KBM-7 (cell line): ENCODE results near the gene MYO1E.
"Not testable (repeated sequence)": the region's sequence is repeated elsewhere in the genome, so short reads cannot be mapped to it uniquely, and the experiment has no call there.

Experiments used
- DNase-seq: peaks from one replicate; pipeline ENCODE4 v3.0.0-alpha.2; 2015
- in situ Hi-C: fragments of 300-500 bp; cut with MboI; formaldehyde crosslinking; loops from 2 replicates; pipeline ENCODE4 v1.14.3; 2020; ENCODE audit warnings: low sequenced_read_pairs, low pct_unique_long_range_greater_than_20kb, mixed read lengths

MYO1E gene

DNA sequence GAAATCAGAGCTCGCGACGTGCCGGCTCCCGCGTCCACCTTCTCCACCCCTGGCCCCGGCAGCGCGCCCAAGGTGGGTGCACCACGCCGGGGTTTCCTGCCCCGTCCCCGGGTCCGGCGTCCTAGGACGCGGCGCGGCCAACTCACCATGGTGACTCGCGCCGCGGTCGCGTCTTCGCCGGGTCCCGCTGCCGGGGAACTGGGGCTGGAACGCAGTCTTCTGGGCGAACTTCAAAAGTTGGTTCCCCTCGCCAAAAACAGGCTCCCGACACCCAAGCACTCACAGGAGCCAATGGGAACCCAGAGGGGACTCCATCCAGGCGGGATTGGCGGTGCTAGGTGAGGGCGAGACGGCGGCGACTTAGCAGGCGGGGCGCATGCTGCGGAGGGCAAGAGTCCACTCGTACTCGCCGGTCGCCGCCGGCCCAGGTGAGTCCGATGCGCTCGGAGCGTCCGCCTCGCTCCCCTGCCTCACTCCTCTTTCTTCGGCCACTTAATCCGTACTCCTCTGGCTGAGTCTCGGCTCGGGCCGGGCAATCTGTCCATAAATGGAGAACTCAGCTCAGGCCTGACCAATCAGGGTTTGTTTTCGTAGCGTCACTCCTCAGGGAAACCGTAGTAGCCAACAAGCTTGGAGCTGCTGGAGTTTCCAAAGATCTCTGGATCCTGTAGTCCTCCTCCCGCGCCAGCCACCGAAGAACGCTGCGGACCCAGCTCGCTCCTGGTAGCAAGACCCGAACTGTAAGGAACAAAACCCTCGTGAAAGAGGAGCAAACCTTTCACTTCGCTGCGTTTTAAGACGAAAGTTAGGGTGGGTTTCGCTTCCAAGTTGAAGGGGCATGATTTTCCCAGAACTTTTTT lies at the start of gene MYO1E:
MYO1E (minus strand) TSS at position 520 of the 860 bp plus-strand sequence; CDS start at position 149, 371 bp downstream.
- peak; percentile 75 for DNase-seq
- in situ Hi-C loops: no loop called here

DNA sequence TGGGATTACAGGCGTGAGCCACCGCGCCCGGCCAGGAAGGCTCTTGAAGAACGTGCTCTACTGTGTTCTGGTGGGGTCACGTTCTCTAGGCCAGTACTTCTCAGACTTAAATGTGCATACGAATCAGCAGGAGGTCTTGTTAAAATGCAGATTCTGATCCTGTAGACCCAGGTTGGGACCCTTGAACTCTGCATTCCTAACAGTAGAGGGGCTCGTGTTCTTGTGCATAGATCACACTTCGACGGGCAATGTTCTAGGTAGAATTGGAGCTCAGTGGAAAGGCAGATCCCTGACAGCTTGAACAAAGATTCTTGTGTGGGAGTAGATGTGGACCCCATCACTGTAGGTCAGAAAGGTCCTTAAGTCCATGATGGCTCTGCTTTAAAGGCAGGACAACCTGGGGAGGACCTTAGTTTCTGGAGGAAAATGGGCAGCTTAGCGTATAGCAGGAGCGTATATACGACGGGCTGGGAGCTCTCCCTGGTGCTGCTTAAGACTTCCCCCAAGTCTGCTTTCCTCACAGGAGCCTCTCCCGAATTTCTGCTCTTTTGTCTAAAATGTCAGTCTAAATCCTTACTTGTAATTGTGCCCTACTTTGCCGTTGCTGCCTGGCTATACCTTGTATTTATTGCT lies 48.4 kb upstream of the MYO1E start:
- DNase-seq: no peak
- in situ Hi-C loops: no loop called here

DNA sequence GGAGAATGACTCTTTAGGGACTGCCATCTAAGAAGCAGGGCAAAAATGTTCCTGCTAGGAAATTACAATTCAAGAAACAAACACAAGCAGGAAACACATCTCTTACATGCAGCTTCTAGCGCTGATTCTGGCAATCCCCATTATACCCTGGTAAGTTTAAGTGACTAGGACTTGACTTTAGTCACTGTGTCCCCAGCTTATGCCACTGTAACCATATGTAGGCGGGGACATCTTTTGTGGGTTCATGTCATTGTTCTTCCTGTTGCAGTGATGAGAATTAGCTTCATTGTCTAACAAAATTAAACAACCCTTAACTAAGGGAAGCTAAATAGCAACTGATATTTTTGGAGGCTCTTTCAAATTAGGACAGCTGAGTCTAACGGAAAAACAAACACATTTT lies 47.4 kb upstream of the MYO1E start:
- DNase-seq: no peak
- in situ Hi-C loops: no loop called here

DNA sequence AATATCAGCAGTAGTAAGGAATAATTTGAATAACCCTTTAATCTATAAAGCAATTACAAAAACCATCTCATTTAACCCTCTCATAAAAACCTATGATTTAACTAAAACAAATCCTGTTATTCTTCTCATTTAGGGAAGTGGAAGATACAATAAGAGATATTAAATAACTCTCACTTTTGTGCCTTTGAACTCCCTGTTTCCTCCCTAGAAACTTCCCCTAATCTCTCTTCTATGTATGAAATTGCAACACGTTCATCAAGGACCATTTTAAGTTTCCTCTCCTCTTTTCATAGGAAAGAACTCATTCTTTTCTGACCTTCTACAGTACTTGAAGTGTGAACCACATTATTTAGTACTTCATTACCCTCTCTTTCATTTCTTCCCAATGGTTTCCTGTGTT lies 46.5 kb upstream of the MYO1E start:
- no peak for DNase-seq
- in situ Hi-C loops: no loop called here

DNA sequence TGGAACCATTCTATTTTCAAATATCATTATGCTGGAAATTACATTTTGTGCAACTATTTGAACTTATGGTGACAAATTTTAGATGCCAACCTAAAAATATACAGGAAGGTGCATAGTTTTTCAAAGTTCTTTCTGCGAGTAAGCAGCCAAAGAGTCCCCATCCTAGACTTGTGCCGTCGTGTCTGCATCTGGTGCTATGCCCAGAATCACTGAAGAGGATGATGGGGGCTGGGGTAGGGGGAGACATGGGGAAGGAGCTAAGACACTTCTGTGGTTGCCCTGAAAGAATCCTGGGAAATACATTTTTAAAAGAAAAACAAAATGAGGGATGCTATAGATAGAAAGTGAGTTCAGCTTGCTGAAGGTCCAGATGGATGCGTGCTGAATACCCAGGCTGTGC lies 44.1 kb upstream of the MYO1E start:
- DNase-seq: no peak
- in situ Hi-C loops: no loop called here

DNA sequence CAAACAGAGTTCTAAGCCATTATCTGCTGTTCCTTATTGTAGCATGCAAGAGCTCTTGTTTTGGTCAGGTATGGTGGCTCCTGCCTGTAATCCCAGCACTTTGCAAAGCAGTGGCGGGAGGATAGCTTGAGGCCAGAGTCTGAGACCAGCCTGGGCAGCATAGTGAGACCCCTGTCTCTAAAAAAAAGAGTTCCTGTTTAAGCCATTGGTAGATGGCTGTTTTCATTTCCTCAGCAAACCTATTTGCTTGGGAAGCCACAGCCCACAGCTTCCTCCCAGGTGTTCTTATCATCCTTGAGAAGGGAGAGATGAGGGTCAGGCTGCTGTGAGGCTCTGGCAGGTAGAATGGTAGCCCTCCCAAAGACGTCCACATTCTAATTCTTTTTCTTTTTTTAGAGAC lies 40.9 kb upstream of the MYO1E start:
- in situ Hi-C loops: no loop called here
- no peak for DNase-seq

DNA sequence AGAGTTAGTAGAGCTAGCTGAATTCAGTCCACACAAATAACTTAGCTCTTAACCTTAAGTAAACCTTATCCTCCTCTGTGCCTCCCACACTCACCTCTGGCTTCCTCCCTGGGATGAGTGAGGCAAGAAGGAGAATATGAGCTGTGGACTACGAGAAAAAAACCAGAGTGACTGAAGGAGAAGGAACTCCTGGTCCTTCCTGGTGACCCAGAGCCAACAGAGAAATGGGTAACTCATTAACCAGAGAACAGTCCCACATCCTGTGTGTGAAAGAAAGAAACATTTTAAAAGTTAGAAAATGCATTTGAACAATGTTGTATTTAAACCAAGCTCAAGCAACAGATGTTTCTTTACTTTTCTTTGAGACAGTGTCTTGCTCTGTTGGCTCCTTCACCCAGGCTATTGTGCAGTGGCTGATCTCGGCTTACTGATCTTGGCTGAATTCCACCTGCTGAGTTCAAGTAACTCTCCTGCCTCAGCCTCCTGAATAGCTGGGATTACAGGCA lies 37.8 kb upstream of the MYO1E start:
- in situ Hi-C loops: no loop called here
- DNase-seq: no peak

DNA sequence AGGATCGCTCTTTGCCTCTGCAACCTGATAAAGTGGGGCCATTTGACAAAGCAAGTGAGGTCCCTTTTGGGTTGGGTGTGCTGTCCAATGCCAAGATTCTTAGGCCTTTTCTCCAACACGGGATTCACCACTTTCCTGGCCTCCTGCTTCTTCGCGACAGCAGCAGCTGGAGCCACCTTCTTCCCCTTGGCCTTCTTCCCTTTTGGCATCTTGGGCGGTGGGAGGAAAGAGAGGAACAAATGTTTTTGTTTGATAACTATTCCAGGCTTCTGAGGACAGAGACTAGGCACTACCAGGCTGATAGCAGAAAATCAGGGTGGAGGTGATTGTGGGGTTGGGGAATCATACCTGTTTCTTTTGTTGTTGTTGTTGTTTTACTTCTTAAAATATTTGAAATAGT lies 35.3 kb upstream of the MYO1E start:
- in situ Hi-C loops: no loop called here
- DNase-seq: no peak

DNA sequence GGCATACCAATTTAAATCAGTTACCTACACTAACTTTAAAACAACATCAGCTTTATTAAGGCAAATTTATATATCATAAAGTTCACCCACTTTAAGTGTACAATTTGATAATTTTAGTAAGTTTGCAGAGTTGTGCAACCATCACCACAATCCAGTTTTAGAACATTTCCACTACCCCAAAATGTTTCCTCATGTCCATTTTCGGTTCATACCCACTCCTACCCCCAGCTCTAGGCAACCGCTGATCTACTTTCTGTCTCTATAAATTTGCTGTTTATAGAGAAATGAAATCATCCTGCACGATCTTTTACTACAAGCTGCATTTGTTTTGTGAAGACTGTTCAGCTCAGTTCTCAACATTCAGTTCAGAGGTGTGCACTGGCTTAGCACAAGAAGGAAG lies 33.8 kb upstream of the MYO1E start:
- no peak for DNase-seq
- in situ Hi-C loops: no loop called here

DNA sequence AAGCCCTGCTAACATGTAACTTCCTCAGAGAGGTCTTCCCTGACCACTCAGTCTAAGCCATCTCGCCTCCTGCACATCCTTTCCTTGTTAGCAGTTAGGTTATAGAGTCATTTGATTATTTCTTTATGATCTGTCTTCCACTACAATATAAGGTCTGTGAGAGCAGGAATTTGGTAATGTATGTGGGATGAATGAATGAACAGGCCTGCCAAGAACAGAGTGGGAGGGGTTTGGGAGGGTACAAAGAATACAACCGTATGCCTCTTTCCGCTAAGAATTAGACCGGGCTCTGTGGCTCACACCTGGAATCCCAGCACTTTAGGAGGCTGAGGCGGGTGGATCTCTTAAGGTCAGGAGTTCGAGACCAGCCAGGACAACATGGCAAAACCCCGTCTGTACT lies 32.4 kb upstream of the MYO1E start:
- in situ Hi-C loops: no loop called here
- DNase-seq: no peak

DNA sequence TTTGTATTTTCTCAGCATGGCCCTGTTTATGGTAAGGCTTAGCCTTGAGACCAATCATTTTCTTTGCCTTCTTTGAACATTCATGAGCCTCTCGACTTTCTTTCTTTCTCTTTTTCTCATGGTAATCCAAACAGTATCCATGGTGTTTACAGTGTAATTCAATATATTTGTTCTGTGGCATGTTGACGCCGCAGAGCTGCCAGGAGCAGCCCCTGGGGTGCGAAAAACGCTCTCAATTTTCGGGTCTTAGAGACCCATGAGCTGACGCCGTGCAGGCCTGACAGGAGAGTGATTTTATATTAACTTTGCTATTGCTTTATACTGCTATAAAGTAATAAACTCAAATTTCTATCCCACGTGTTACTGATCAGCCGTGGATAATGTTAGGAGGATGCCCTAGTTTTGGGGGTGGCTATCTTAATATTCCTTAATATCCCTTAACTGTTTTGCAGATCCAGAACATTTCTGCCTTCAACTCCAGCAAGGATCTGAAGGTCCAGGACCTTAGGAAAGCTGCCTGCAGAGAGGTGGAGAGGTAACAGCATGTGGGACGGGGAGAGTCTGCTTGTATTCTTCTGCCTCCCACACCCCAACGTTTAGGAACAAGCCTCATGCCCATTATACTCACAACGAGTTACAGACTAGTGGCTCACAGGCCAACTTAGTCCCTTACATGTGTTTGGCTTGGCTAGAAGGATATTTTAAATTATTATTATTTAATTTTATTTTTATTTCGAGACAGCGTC lies 29.3 kb upstream of the MYO1E start:
- in situ Hi-C loops: no loop called here
- no peak for DNase-seq

DNA sequence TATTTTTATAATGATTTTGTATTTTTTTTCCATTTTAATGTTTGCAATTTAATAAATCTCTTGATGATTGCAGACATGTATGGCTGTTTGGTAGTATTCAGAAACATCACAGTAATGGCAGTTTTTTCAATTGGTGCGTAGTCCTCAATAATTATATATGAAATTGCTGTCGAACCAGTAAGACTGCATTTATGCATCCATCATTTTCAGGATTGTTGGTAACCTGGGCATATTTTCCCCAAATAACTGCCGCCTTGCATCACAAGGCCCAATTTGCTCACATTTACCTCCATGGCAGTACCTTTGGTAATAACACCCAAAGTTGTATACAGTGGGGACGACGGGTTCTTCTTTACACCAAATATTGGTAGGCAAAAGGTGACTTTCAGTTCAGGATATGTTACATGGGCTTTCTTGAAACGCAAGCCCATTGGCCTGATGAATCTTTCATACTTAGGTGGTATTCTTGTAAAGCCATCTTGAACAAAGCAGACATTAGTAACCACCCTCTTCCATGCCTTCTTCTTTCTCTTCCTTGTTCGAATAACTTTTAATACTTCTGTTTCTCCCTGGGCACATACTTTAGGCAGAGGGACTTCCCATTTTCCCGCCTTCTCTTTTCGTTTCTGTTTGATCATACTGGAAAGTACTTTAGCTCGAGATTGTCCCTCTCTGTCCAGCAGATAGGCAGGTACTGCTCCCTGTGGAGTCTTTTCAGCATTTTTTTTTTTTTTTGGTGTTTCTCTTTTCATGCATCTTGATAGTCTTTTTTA lies 28.6 kb upstream of the MYO1E start:
- DNase-seq, in situ Hi-C loops: not testable (repeated sequence)

DNA sequence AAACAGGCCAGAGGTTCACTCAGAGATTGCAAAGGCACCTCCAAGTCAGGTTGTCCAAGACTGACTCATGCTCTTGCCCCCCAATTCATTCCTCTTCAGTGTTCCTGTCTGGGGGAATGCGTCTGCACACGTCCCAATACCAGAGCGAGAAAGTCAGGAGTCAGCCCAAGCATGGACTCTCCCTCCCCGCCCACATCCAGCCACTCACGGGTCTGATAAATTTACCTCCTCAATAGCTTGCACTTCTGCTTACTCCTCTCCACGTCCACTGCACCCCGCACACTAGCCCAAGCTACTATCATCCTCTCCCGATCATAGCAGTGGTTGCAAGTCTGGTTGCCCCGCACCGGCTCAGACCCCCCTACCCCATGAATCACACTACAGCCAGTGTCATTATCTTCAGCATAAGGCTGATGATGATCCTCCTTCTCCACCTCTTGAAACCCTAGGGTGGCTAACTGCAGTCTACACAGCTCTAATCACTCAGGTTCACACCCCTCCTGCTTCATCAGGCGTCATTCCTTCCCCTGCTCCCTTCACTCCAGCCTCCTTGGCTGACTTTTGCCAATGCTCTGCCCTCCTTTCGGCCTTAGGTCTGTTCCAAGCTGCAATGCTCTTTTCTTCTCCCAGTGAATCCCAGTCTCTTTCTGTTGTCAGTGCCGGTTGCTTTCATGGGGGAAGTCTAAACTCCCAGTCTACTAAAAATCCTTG lies 27.6 kb upstream of the MYO1E start:
- in situ Hi-C loops: no loop called here
- DNase-seq: no peak

DNA sequence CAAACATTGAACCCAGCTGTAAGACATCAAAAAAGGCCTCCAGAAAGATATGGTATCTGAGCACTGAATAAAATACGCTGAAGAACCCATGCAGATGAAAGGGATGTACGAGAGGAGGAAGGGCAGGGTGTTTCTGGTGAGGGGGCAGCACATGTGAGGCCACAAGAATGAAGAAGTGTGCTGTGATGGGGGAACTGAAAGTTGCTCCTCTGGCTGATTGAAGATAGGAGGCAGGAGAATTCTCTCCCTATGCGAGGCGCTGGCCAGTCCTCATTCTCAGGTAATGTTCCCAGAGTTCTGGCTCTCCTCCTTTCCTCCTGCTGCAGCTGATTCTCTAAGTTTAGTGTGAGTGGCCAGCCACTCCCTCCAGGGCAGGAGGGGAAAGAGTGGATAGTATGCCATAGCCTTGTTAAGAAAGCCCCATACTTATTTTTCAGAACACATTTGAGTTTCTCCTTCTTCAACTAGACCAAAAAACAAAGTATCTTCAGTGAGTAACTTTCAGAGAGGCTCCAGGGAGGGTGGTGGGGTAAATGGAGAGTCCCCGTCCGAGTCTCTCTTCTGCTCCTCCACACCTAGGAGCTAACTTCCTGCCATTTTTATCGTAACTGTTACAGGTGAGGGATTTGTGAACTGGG lies 26.9 kb upstream of the MYO1E start:
- in situ Hi-C loops: no loop called here
- DNase-seq: peak; percentile 23

DNA sequence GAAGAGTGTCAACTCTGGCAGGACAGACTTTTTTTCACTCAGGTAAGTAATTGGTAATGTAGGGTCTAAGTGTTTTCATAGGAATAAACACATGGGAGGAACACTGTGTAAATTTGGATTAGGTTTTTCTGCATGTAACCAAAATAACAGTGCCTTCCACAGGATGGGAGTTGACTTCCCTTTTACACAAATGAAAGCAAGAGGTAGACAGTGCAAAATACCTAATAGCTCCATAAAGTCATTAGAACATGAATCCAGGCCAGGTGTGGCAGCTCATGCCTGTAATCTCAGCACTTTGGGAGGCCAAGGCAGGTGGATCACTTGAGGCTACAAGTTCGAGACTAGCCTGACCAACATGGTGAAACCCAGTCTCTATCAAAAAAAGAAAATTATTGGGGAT lies 25.5 kb upstream of the MYO1E start:
- DNase-seq: no peak
- in situ Hi-C loops: no loop called here

DNA sequence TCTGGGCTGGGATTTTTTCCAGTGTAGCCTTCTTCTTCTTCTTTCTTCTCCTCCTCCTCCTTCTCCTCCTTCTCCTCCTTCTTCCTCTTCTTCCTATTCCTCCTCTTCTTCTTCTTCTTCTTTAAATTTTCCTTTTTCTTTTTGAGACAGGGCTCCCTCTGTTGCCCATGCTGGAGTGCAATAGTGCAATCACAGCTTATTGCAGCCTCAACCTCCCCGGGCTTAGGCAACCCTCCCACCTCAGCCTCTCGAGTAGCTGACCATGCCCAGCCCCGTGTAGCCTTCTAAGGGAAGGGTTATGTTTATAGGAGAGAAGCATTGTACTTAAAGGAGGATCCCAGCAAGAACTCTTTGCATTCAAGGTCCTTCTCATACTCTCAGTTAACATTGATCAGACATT lies 24.0 kb upstream of the MYO1E start:
- no peak for DNase-seq
- in situ Hi-C loops: no loop called here

DNA sequence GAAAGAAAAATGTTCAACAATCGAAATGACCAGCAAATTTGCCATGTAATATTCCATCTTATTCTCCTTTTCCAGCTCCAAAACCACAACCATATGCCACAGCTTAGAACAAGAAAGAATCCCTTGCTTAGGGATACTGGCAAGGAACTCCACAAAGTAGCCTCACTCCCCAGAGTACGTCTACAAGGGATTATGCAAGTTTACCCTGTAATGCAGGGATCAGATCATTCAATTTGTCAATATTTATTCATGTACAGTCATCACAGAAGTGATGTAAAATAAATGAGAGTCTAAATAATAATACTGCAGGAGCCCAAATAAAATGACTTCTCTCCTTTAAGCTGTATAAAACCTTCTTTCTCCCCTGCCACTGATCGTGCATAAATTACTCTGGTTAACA lies 23.5 kb upstream of the MYO1E start:
- in situ Hi-C loops: no loop called here
- no peak for DNase-seq

DNA sequence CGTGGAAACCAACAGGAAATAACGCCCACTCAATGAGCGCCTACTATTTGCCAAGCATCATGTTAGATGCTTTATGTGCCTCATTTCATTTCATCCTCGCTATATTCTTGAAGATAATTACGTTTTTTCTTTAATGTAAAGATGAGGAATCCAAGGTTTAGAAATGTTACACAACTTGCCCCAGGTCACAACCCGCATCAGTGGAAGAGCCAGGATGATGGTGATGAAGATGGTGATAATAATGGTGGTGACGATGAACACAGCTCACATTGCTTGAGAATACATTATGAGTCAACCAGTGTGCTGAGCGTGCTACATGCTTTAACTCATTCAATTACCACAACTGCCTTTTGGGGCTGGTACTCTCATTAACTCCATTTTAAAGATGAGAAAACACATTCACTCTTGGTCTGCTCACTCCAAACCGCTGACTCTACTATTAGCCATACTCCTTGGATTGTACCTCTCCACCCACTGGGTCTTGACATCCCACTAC lies 21.5 kb upstream of the MYO1E start:
- no peak for DNase-seq

More for the DNA sequence above, 21.5 kb upstream of the MYO1E start:
- in situ Hi-C loops: no loop called here
